Ectodermal cell (in vitro differentiated cells): Measurements from ENCODE around the gene CEP68.

ENCODE experiments used
- H3K27ac ChIP-seq: 2 replicates; pipeline ENCODE4 v1.7.0; 2013; ENCODE audit warnings: mild to moderate bottlenecking, low read depth, low read length; ENCODE audit not compliant: insufficient read depth, poor library complexity, severe bottlenecking
- H3K27me3 ChIP-seq: 2 replicates; pipeline ENCODE4 v1.7.0; 2013; ENCODE audit warnings: mild to moderate bottlenecking, low read length; ENCODE audit not compliant: insufficient read depth, control insufficient read depth, poor library complexity, severe bottlenecking
- H3K36me3 ChIP-seq: one replicate; pipeline ENCODE4 v1.7.0; 2013; ENCODE audit warnings: low read length; ENCODE audit not compliant: control insufficient read depth, insufficient read depth
- H3K4me1 ChIP-seq: one replicate; pipeline ENCODE4 v1.7.0; 2013; ENCODE audit warnings: low read length; ENCODE audit not compliant: control insufficient read depth, insufficient read depth
- H3K4me3 ChIP-seq: 2 replicates; pipeline ENCODE4 v1.7.0; 2013; ENCODE audit warnings: low read depth, low read length, control low read depth; ENCODE audit not compliant: insufficient read depth
- H3K9me3 ChIP-seq: 2 replicates; pipeline ENCODE4 v1.7.0; 2013; ENCODE audit warnings: mild to moderate bottlenecking, low read length, moderate library complexity; ENCODE audit not compliant: control insufficient read depth
- WGBS, 2 experiments: methylation state at CpG; one replicate each; pipeline ENCODE4 v1.1.7; 2013; ENCODE audit warnings: missing lambda C conversion rate in 2 of 2; 5-methylcytosine and 5-hydroxymethylcytosine counted together

The CEP68 gene

GRCh38 chr2:65043001-65043400 lies 13.2 kb upstream of the CEP68 start:
- no peaks in the 10 kb centered on the region for H3K9me3 ChIP-seq
- peaks cover 13% of the 10 kb centered on the region for H3K36me3 ChIP-seq
- 83 to 100% methylated on average over 2 of the region's 2 CpGs for WGBS, 2 experiments
- no peaks in the 10 kb centered on the region for H3K27me3 ChIP-seq
- no peak overlapping the region for H3K27ac ChIP-seq
- no peaks in the 10 kb centered on the region for H3K4me1 ChIP-seq
- H3K4me3 ChIP-seq = no peak overlapping the region

GRCh38 chr2:65044097-65044735 lies 12.0 kb upstream of the CEP68 start:
- Histone ChIP-seq H3K4me3 (no peak overlapping the region), H3K9me3 (no peaks in the 10 kb centered on the region), H3K4me1 (no peaks in the 10 kb centered on the region), H3K27ac (no peak overlapping the region), H3K27me3 (no peaks in the 10 kb centered on the region), H3K36me3 (peaks cover 13% of the 10 kb centered on the region)
- WGBS, 2 experiments = 95 to 96% methylated on average over 7 of the region's 7 CpGs

GRCh38 chr2:65045651-65046050 lies 10.6 kb upstream of the CEP68 start:
- Histone ChIP-seq H3K36me3 (peaks cover 10% of the 10 kb centered on the region), H3K27me3 (no peaks in the 10 kb centered on the region), H3K4me1 (no peaks in the 10 kb centered on the region), H3K9me3 (no peaks in the 10 kb centered on the region), H3K4me3 (no peak overlapping the region), H3K27ac (peak overlapping the region; percentile 23)
- 47% methylated on average over 9 to 10 of the region's 10 CpGs for WGBS, 2 experiments

DNA sequence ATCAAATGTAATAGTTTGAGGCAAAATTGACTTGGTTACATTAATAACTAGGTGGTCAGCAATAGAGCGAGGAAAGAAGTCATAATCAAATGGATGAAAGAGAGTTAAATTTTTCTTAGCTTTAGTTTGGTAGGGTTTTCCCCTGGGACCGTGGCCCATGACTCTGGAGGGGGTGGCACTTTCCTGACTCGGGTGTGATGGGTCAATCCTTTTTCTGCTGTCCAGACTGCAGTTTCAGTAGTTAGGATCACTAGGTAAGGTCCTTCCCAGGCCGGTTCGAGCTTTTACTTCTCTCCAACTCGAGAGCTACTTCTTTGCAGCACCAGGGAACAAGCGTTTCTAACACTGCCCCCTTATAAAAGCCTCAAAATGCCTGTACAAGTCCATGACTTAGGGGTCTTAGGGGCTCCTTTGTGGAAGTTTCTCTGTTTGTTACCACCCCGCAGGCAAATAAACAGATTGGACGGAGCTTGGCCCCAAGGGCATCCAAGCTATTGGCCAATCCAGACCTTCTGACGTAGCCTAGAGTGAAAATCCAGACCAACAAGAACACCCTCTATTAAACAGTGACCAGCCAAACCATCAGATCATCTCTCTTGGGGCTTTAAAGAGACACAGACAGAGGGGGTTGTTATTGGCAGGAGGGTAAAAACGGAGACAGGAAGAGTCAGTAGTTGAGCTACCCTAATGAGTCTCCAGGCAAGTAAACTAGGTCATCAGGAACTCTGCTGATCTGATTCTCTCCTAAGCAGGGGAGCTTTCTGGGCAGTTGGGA lies 9.4 kb upstream of the CEP68 start:
- Histone ChIP-seq H3K9me3 (no peaks in the 10 kb centered on the region), H3K36me3 (peaks cover 10% of the 10 kb centered on the region), H3K27me3 (no peaks in the 10 kb centered on the region), H3K27ac (no peak overlapping the region), H3K4me1 (no peaks in the 10 kb centered on the region), H3K4me3 (no peak overlapping the region)
- 93 to 94% methylated on average over 11 of the region's 11 CpGs for WGBS, 2 experiments

GRCh38 chr2:65049010-65049639 lies 7.1 kb upstream of the CEP68 start:
- no peak overlapping the region for H3K27ac ChIP-seq
- no peaks in the 10 kb centered on the region for H3K4me1 ChIP-seq
- WGBS, 2 experiments = 85 to 96% methylated on average over 1 of the region's 1 CpG
- H3K9me3 ChIP-seq = no peaks in the 10 kb centered on the region
- no peak overlapping the region for H3K4me3 ChIP-seq
- peaks cover 6% of the 10 kb centered on the region for H3K36me3 ChIP-seq
- no peaks in the 10 kb centered on the region for H3K27me3 ChIP-seq

GRCh38 chr2:65050931-65051330 lies 5.3 kb upstream of the CEP68 start:
- 90 to 96% methylated on average over 2 to 3 of the region's 3 CpGs for WGBS, 2 experiments
- no peak overlapping the region for H3K4me3 ChIP-seq
- H3K4me1 ChIP-seq = peaks cover 13% of the 10 kb centered on the region
- no peaks in the 10 kb centered on the region for H3K27me3 ChIP-seq
- no peaks in the 10 kb centered on the region for H3K9me3 ChIP-seq
- H3K36me3 ChIP-seq = peaks cover 4% of the 10 kb centered on the region
- no peak overlapping the region for H3K27ac ChIP-seq

DNA sequence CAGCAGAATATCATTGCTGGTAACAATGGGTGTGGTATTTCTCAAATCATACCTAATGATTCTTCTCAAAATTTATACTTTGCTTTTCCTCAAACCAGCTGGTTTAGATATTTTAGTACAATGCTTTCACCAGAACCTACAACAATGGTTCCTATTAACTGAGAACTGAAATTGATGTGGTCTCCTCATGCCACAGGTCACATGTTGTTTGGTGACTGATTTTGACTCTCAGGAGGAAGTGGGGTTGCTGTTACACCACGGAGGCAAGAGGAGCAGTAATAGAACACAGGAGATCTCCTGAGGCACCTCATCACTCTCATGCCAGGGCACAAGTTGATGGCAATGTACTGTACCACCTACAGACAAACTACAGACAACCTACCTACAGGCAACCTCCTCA lies 3.0 kb upstream of the CEP68 start:
- Histone ChIP-seq H3K4me1 (peaks cover 15% of the 10 kb centered on the region), H3K27me3 (no peaks in the 10 kb centered on the region), H3K27ac (no peak overlapping the region), H3K36me3 (no peaks in the 10 kb centered on the region), H3K9me3 (no peaks in the 10 kb centered on the region), H3K4me3 (no peak overlapping the region)
- 47 to 76% methylated on average over 1 of the region's 1 CpG for WGBS, 2 experiments

DNA sequence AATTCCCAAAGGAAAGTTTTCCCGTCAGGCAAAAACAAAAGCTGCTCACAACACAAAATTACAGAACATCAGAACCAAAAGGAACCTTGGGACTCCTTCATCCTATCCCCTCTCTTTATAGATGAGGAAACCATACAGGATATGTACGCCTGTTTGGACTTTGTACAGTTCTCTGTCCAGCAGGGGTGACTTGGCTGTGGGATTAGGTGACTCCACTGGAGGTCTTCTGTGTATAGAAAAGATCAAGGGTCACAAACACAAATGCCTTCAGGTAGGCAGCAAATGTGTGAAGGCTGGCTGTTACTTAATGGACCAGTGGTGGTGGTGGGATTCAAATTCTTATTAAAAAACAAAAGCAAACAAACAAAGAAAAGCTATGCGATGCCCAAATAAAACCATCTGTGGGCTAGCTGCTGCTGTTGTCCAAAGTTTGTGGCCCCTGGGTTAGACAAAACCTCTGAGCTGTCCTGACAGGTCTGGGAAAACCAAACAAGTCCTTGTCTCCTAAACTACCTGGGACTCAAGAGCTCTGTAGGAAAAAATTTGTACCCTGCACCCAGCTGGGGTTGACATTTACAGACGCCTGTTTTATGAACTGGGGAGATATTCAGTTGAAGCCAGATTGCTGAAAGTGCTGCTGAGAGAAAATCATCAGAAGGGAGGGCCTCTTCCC lies 1.3 kb upstream of the CEP68 start:
- H3K27me3 ChIP-seq = no peaks in the 10 kb centered on the region
- H3K36me3 ChIP-seq = no peaks in the 10 kb centered on the region
- H3K9me3 ChIP-seq = no peaks in the 10 kb centered on the region
- H3K27ac ChIP-seq = no peak overlapping the region
- H3K4me1 ChIP-seq = peaks cover 19% of the 10 kb centered on the region
- peak overlapping the region; percentile 58 for H3K4me3 ChIP-seq
- 94 to 95% methylated on average over 4 of the region's 4 CpGs for WGBS, 2 experiments

DNA sequence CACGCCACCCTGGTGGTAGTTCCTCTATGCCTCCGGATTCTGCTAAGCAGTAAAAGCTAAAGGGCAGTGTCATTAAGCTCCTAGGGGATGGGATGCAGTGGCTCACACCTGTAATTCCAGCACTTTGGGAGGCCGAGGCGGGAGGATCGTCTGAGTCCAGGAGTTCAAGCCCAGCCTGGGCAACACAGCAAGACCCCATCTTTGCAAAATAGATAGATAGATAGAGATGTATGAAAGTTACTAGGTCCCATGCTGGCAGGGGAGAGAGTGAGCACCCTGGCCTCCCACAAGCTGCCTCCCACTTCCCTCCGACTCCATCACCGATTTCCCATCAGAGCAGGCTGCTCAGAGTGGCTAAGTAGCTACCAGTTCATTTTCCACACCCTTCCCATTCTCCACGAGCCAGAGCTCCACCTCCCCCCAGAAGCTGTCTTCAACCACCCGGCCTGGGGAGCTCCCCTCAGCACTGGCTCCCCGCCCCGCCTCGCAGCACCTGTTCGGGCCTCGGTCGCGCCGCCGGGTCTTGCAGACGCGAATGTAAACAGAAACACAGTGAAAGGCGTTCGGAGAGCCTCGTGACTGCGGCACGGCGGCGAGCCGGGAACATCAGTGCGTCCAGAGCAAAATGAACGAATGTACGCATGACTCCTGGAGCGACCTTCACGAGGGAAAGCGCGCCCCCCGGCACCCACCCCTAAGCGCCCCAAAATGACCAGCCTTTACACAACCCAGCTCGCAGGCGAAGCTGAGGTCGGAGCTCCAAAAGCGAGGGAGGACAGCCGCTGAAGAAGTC lies 598 bp upstream of the CEP68 start:
- no peaks in the 10 kb centered on the region for H3K9me3 ChIP-seq
- peaks cover 19% of the 10 kb centered on the region for H3K4me1 ChIP-seq
- H3K4me3 ChIP-seq = peak overlapping the region; percentile 58
- 12 to 13% methylated on average over 42 of the region's 42 CpGs for WGBS, 2 experiments
- H3K27ac ChIP-seq = no peak overlapping the region
- no peaks in the 10 kb centered on the region for H3K36me3 ChIP-seq
- no peaks in the 10 kb centered on the region for H3K27me3 ChIP-seq
